IMR-90 (cell line): ENCODE data around the gene EDARADD. TPM values are rescaled to one million over a fixed set of nuclear protein-coding genes. Genes with fewer than 3 reads are reported as not detected.

Experiments
- ATAC-seq: fragments of 200-7000 bp; cut with Tn5 transposase; 2 replicates; pipeline ENCODE4 v1.9.1; 2020; ENCODE audit warnings: low read depth, mild to moderate bottlenecking, moderate library complexity
- BruUV-seq: library from RNA; stranded (reverse); fragments of 400-500 nt; replicated peaks from 2 replicates; lab custom pipeline; 2021; lab: Mats Ljungman, UMichigan
- CTCF ChIA-PET: fragments of 300-600 bp; formaldehyde crosslinking; extraction: SDS; loops from one replicate; lab custom pipeline; 2021; ENCODE audit warnings: antibody characterized with exemption; lab: Yijun Ruan, JAX
- POLR2A ChIA-PET: fragments of 300-600 bp; sonication (Branson Sonifier 250); formaldehyde crosslinking; loops from one replicate; lab custom pipeline; 2022; ENCODE audit warnings: antibody characterized with exemption; ENCODE audit not compliant: unreplicated experiment; lab: Charles Lee
- DNase-seq: peaks from one replicate; pipeline ENCODE4 v3.0.0; 2013
- H2AFZ ChIP-seq: replicated peaks from 2 replicates; pipeline ENCODE3; 2013; ENCODE audit warnings: low read length, mild to moderate bottlenecking; ENCODE audit not compliant: poor library complexity
- H2AK5ac ChIP-seq: 2 replicates; pipeline ENCODE4 v1.6.1; 2013; ENCODE audit warnings: low read depth, low read length, inconsistent platforms
- H2AK9ac ChIP-seq: replicated peaks from 2 replicates; pipeline ENCODE3; 2013; ENCODE audit warnings: mild to moderate bottlenecking, low read depth, low read length, moderate library complexity; ENCODE audit not compliant: poor library complexity
- H2BK120ac ChIP-seq: 2 replicates; pipeline ENCODE4 v1.6.1; 2013; ENCODE audit warnings: low read depth, low read length, inconsistent platforms
- H2BK15ac ChIP-seq: 3 replicates; pipeline ENCODE4 v1.6.1; 2013; ENCODE audit warnings: low read depth, low read length, inconsistent platforms
- H2BK20ac ChIP-seq: 2 replicates; pipeline ENCODE4 v1.6.1; 2013; ENCODE audit warnings: low read depth, mild to moderate bottlenecking, inconsistent platforms, low read length, moderate library complexity
- H2BK5ac ChIP-seq: 2 replicates; pipeline ENCODE4 v1.6.1; 2013; ENCODE audit warnings: mild to moderate bottlenecking, low read depth, low read length, inconsistent platforms; ENCODE audit not compliant: poor library complexity, severe bottlenecking
- H3K14ac ChIP-seq: replicated peaks from 2 replicates; pipeline ENCODE4 v1.6.1; 2013; ENCODE audit warnings: low read depth, low read length, inconsistent platforms
- H3K18ac ChIP-seq: 2 replicates; pipeline ENCODE4 v1.6.1; 2013; ENCODE audit warnings: low read depth, low read length, control low read depth
- H3K23ac ChIP-seq: 2 replicates; pipeline ENCODE4 v1.6.1; 2013; ENCODE audit warnings: low read depth, low read length, inconsistent platforms
- H3K27ac ChIP-seq: 2 replicates; pipeline ENCODE4 v1.5.1; 2013; ENCODE audit warnings: mild to moderate bottlenecking, control low read depth, low read length; ENCODE audit not compliant: insufficient read depth
- H3K27me3 ChIP-seq: 2 replicates; pipeline ENCODE4 v1.6.1; 2013; ENCODE audit warnings: low read length; ENCODE audit not compliant: control insufficient read depth, insufficient read depth
- H3K36me3 ChIP-seq: 2 replicates; pipeline ENCODE4 v1.6.1; 2013; ENCODE audit warnings: low read length, mixed read lengths; ENCODE audit not compliant: control insufficient read depth, insufficient read depth
- H3K4ac ChIP-seq: 2 replicates; pipeline ENCODE4 v1.6.1; 2013; ENCODE audit warnings: low read depth, low read length, inconsistent platforms
- H3K4me1 ChIP-seq: 2 replicates; pipeline ENCODE4 v1.6.1; 2013; ENCODE audit warnings: low read length, mixed read lengths; ENCODE audit not compliant: control insufficient read depth, insufficient read depth
- H3K4me2 ChIP-seq: 2 replicates; pipeline ENCODE4 v1.6.1; 2013; ENCODE audit warnings: low read depth, mild to moderate bottlenecking, control low read depth, low read length, moderate library complexity
- H3K4me3 ChIP-seq: 2 replicates; pipeline ENCODE4 v1.5.1; 2013; ENCODE audit warnings: low read depth, mild to moderate bottlenecking, control low read depth, low read length, moderate library complexity; ENCODE audit not compliant: insufficient read depth
- H3K56ac ChIP-seq: 2 replicates; pipeline ENCODE4 v1.6.1; 2013; ENCODE audit warnings: low read length, inconsistent platforms; ENCODE audit not compliant: insufficient read depth; ENCODE audit errors: extremely low read depth
- H3K79me1 ChIP-seq, 2 experiments: 2 replicates each; pipeline ENCODE4 v1.6.1; 2013; ENCODE audit warnings: low read length in 2 of 2, inconsistent platforms in 1 of 2, low read depth in 1 of 2
- H3K9ac ChIP-seq: 2 replicates; pipeline ENCODE4 v1.6.1; 2013; ENCODE audit warnings: low read depth, low read length, control low read depth
- H3K9me1 ChIP-seq: 2 replicates; pipeline ENCODE4 v1.6.1; 2013; ENCODE audit warnings: low read length, inconsistent platforms; ENCODE audit not compliant: insufficient read depth
- H3K9me3 ChIP-seq: 2 replicates; pipeline ENCODE4 v1.6.1; 2013; ENCODE audit warnings: low read length; ENCODE audit not compliant: control insufficient read depth, insufficient read depth
- H4K20me1 ChIP-seq: 2 replicates; pipeline ENCODE4 v1.6.1; 2013; ENCODE audit warnings: low read length, inconsistent platforms; ENCODE audit not compliant: insufficient read depth
- H4K5ac ChIP-seq: 2 replicates; pipeline ENCODE4 v1.6.1; 2013; ENCODE audit warnings: mild to moderate bottlenecking, low read depth, low read length, control low read depth
- H4K8ac ChIP-seq, 2 experiments: 2 replicates each; pipeline ENCODE4 v1.6.1; 2013; ENCODE audit warnings: low read depth in 2 of 2, low read length in 2 of 2, control low read depth in 1 of 2, inconsistent platforms in 1 of 2
- H4K91ac ChIP-seq: 2 replicates; pipeline ENCODE4 v1.6.1; 2013; ENCODE audit warnings: low read depth, low read length, inconsistent platforms; ENCODE audit not compliant: insufficient read depth
- CEBPB ChIP-seq: IDR thresholded peaks from 2 replicates; pipeline ENCODE4 v1.6.1; 2012; ENCODE audit warnings: low read depth, low read length, improper control_type of control experiment
- MXI1 ChIP-seq: IDR thresholded peaks from 2 replicates; pipeline ENCODE4 v1.6.1; 2012; ENCODE audit warnings: low read depth, mild to moderate bottlenecking, low read length, moderate library complexity, borderline replicate concordance
- WGBS, 2 experiments: methylation state at CpG; one replicate each; pipeline versions ENCODE4 v1.1.5 to v1.1.7; 2013; ENCODE audit warnings: missing lambda C conversion rate in 2 of 2; ENCODE audit not compliant: insufficient read length in 1 of 2; ENCODE audit errors: extremely low coverage in 2 of 2; 5-methylcytosine and 5-hydroxymethylcytosine counted together
- dilution Hi-C: fragments of 300-500 bp; cut with HindIII; formaldehyde crosslinking; loops from one replicate; pipeline ENCODE4 v1.14.3; 2018; ENCODE audit warnings: low sequenced_read_pairs; ENCODE audit not compliant: unreplicated experiment
- in situ Hi-C: fragments of 300-500 bp; cut with MboI; formaldehyde crosslinking; loops from 3 replicates; pipeline ENCODE4 v1.14.3; 2019; ENCODE audit warnings: low sequenced_read_pairs, inconsistent platforms, mixed read lengths
- intact Hi-C: fragments of 100-400 bp; cut with micrococcal nuclease; formaldehyde crosslinking; loops from 2 replicates; pipeline ENCODE4 v1.10.0; 2022
- polyA plus RNA-seq, 3 experiments: library from polyadenylated mRNA; depleted of rRNA; stranded (reverse); fragments of >200 nt; gene quantifications; 2 replicates each; pipeline ENCODE4 v1.2.3, GENCODE V29; 2012; ENCODE audit warnings: low replicate concordance in 1 of 3
- total RNA-seq: library from RNA; depleted of rRNA; stranded (reverse); fragments of >200 nt; gene quantifications from 2 replicates; pipeline ENCODE4 v1.2.3, GENCODE V29; 2012

EDARADD gene
- total and polyA plus RNA-seq, 2 of the 4 experiments (the other 2 are of a cell fraction), result not detected

DNA sequence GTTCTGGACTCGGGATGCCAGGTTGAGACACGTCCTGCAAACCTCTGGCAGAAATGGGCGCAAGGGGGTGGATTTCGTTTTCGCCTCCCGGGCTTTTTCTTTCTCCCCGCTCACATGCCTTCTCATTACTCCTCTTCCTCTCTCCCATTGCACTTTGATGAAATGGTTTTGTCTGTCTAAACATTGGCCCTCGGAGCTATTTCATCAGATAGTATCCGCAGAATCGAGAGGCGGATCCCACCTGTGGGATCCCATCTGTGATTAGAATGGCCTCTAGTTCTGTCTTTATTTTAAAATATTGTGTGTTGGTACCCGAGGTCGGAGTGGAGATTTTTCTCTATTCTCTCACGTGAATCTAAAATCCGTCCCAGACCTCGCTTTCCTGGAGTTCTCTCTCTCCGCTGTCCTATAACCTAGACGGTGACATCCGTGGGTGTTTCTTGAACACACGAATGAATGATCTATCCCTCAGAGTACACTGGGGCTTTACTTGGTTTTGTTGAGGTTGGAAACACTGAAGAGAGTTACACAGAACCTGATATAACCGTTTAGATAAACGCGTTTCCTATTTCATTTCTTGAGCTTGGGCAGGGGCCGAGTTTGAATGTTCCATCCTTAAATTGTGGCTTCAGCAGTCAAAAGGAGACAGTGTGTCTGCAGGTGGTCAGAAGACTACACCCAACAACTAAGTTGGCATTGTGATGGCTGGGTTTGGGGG is 2.0 kb downstream of the EDARADD start:
- Histone ChIP-seq H3K79me1 (no peaks in the 10 kb centered on the region), H3K56ac (no peak overlapping the region), H3K36me3 (no peaks in the 10 kb centered on the region), H3K18ac (no peak overlapping the region), H2AFZ (peak overlapping the region; percentile 37), H4K5ac (no peak overlapping the region), H3K9me1 (no peaks in the 10 kb centered on the region), H3K14ac (no peak overlapping the region), H2BK120ac (no peak overlapping the region), H2AK9ac (no peak overlapping the region), H2BK20ac (no peak overlapping the region), H2BK5ac (no peak overlapping the region), H2AK5ac (no peak overlapping the region), H3K4me3 (0 out of 2 replicates have a peak overlapping the region, but pooled peaks have one; percentile 14), H4K8ac (no peak overlapping the region), H3K9me3 (no peaks in the 10 kb centered on the region), H3K4ac (no peak overlapping the region), H3K4me2 (peak overlapping the region; percentile 77), H2BK15ac (no peak overlapping the region), H3K23ac (no peak overlapping the region), H3K4me1 (no peaks in the 10 kb centered on the region), H3K27ac (no peak overlapping the region), H4K91ac (no peak overlapping the region), H4K20me1 (no peaks in the 10 kb centered on the region), H3K27me3 (peaks cover 18% of the 10 kb centered on the region), H3K9ac (no peak overlapping the region)
- BruUV-seq, result no TSS peak
- ChIA-PET POLR2A (interaction anchor here (0.5 kb wide), 1 partner anchor 122 kb away, joined by 3 read pairs; no protein-coding TSS in a partner anchor), CTCF (no interaction called here)
- in situ Hi-C loops (no loop called here), intact Hi-C loops (no loop called here), dilution Hi-C loops (no loop called here)
- WGBS, 2 experiments, result no CpG with 5 or more reads among the region's 24 CpGs
- TF ChIP-seq MXI1 (no peak), CEBPB (no peak)
- ATAC-seq (no peak), DNase-seq (no peak)
